ENCODE data around the gene MLF1.

Gene MLF1

DNA sequence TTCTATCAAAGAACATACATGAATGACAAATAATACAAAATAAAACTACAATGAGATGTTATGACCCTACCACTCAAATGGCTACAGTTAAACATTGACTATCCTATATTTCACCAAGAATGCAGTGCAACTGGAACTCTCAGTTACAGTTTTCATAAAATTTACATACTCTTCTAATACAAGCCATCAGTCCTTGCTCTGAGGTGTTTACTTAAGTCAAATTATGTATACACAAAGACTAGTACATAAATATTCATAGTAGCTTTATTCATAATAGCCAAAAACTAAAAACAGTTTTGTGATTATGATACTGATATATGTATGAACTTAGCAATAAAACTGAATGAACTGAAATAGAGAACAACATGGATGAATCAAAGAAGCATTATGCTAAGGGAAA lies 19.2 kb downstream of the MLF1 start:
- DNase-seq: no peak

DNA sequence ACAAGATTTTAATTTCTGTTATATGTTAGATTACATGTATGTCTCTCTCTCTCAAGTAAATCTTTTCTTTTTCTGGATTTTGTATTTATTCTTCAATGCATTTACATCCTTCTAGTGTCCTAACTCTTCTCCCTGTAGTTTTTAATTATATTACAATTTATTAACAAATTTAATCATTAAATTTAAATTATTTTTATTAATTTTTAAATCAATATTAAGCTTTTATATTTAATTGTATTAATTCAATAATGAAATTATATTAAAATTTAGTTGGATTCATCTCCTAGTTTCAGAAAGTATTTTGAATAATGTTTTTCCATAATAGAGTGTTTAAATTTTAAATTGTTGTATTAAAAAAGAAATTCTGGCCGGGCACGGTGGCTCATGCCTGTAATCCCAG lies 29.8 kb downstream of the MLF1 start:
- DNase-seq: no peak

DNA sequence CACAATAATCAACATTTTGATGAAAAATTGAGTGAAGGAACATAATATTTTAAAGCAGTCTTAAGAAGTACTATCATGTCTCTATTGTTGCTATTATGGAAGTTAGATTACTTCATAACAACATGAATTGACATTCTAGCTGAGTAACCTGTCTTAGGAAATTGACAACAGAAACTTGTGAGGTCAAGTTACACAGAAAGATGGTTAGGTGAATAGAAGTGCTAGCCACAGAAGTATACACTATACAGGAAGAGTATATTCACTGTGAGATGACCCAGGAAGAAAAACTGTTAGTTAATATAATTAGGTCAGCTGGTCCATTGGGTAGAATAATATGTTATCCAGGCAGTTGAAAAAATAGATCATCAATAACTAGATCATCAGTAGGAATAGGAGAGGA lies 31.2 kb downstream of the MLF1 start:
- DNase-seq: no peak

DNA sequence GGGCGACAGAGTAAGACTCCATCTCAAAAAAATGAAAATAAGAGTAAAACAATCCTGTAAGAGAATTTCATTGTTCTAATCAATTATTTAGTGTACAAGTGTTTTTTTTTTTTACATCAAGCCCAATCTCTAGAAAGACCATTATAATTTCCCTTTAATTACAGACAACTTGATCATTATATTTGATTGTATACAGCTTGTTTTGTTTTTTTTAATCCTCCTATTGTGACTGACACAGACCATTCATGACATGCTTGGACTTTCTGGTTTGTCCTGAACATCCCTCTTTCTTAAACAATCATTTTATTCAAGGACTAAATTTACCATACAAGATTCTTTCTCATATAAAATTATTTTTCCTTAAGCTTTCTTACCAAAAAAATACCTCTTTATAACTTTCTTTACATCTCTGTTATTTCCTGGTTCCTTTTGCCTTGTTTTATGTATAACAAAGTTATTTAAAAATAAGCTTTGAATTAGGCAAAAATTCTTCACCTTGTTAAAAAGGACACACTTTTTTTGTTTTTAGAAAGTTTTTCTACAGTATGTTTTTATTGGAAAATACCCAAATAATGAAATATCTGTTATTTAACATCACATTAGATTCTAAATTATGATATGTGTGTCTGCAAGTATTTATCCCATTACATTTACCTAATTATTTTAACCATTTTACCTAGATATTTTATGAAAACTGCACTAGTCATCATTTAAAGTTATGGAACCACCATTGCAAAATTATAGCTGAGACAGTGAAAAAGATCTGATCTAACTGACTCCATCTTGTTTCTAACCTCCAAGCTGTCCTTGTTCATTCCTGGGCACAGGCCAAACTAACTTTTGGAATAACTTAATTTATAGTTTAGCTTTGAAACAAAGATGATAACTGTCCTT lies 47.2 kb downstream of the MLF1 start:
- DNase-seq: no peak

DNA sequence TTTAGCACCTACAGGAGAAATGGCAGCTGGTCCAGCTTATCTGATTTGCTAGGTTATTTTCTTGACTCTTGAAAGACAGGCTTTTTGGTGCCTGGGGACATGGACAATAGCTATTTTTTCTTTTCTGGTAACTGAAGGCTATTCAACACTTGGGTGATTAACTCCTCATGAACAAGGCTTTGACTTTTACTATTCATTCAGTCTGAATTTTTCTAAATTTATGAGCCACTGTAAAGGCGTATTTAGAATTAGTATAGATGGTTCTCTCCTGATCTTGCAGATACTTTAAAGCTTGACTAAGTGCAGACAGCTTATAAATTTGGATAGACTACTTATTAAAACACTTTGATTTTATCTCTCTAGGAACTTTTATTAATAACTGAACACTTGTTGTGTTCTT lies 54.9 kb downstream of the MLF1 start:
- DNase-seq: no peak

DNA sequence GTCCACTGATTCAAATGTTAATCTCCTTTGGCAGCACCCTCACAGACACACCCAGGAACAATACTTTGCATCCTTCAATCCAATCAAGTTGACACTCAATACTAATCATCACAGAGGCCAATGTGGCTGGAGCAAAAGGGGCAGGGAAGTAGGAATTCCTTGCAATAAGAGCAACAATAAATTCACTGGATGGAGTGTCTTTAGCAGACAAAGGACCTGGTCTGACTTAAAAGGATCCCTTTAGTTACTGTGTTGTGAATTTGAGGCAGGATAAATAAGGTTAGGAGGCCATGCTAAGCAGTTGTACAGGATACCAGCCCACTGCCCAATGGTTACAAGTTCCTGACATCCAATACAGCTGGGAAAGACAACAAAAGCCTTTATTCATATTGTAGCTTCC lies 61.0 kb downstream of the MLF1 start:
- no peak for DNase-seq

DNA sequence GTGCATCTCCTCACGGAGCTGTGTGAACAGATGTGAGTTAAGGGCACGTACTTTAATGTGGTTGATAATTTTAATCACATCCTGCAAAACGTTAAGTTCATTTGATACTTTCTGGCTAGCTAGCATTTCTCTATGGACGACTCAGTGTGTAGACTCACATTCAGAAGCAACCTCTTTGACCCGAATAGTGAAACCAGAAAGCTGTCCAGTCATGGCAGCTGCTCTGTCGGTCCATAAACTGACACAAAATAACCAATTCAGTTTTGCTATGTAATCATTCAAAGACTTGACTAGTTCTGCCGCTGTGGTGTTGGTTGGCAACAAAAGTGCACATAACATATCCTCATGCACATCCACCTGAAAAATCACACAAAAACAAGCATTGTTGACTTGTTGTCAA lies 69.7 kb downstream of the MLF1 start:
- no peak for DNase-seq

DNA sequence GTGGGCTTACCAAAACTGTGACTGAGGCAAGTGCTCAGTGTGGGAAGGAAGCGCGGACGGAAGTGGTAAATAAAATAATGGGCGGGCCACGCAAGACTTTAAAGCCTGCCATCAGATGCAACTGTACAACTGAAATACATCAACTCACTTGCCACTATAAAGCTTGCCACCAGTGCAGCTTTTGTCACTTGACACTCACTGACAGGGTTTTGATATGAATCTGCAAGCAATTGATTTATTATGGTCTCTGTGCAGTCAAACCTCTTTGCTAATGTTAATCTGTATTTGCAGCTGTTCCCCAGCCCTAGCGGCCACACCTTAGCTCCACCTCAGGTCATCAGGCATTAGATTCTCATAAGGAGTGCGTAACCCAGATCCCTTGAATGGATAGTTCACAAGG lies 71.0 kb downstream of the MLF1 start:
- no peak for DNase-seq

DNA sequence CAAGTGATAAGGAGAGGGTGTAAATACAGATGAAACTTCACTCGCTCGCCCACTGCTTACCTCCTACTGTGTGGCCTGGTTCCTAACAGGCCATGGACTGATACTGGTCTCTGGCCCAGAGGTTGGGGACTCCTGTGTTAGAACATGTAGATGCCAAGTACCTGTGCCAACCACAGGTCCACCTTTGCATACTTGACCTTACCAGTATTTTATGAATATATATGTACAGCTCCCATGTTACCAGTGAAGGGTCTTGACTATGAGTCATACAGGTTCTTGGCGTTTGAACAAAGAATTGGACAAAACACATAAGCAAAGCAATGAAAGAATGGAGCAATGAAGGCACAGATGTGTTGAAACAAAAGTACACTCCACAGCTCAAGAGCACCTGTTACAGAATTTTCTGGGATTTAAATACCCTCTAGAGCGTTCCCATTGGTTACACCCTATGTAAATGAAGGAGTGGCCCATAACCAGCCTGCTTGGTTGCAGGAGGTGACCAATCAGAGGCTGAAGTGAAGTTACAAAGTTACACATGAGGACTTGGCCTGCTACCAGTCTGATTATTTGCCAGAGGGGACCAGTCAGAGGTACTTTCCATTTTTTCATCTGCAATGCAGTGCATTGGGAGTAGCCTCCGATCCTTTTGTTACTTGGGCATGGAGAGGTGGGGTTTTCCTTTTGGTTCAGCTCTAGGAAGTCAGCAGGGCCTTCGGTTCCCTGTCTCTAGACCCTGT lies 71.6 kb downstream of the MLF1 start:
- no peak for DNase-seq

DNA sequence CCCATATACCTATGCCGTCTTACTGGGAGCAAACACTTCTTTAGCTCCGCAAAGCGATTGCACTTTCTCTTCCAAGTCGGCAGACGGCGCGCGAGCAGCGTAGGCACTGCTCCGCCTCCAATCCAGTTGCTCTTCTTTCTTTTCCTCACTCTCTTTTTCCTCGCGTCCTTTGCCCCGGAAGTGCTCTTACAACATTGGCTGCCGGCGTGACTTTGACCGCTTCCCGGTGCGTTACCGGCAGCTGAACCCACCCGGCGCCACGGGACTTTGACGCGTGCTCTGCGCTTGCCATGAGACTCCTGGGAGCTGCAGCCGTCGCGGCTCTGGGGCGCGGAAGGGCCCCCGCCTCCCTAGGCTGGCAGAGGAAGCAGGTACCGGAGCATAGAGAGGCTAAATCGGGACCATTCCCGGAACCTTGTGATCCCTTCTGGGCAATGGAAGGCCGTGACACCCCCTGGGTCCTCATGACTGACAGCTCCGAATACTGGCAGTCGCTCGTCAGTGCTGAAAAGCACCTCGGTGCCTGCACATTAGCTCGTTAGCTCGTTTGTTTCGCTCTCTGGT lies 73.4 kb downstream of the MLF1 start, which contains the start of gene GFM1:
Gene GFM1 (plus strand): TSS at position 183 of the 564 bp plus-strand sequence. CDS start 108 bp downstream, at position 291.
- DNase-seq: peak; percentile 90

DNA sequence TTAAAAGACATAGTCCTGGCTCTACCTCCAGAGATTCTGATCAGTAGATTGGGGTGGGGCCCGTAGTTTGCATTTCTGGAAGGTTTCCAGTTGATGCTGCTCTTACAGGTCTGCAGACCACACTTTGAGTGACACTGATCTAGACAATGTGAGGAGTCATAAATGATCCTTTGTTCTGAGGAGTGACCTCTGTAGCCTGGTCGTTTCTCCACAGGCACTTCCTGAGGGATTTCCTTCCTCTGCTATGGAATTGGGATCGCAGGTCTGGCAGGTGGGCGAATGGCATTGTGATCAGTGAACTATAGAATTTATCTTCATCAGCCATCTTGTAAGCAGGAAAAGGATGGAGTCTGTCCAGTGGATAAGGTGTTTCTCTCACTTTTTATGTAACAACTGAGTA lies 78.8 kb downstream of the MLF1 start:
- DNase-seq: no peak

DNA sequence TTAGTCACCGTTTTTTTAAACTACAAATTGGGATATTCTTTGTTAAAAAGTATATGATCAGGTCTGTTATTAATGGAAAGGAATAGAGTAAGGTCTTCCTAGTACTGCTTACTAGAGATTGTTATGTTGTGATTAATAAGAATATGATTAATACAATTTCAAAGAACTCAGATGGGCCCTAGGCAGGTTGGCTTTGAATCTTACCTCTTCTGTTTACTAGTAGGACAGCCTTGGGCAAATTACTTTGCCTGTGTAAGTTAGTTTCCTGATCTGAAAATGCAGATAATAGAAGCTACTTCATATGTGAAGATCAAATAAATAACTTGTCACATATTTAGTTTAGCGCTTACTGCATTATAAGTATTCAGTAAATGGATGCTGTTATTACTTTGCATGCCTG lies 80.2 kb downstream of the MLF1 start:
- no peak for DNase-seq

DNA sequence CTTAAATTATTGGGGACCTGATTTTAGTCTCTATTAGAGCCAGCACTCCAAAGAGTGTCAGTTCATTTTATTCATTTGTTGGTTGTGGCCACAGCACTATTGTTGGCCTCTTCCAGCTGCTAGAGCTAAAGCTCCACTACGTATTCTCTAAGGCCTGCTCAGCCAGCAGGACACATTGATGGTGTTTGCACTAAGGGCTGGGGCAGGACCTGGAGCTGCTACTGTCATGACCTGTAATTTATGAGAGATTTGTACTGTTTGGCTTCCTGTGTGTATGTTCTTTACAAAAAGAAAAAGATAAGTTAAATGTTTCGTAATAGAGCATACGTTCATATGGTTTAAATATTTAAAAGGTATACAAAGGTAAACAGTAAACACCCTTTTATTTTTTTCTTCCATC lies 81.5 kb downstream of the MLF1 start:
- no peak for DNase-seq
